Fibroblast of villous mesenchyme (primary cell): Measurements from ENCODE around the gene GAPDH. TPM values are rescaled to one million over a fixed set of nuclear protein-coding genes. Genes with fewer than 3 reads are reported as not detected.
A peak's percentile ranks its signal among the peaks of the same experiment; 100 is the strongest.
"Not testable (repeated sequence)": the region's sequence is repeated elsewhere in the genome, so short reads cannot be mapped to it uniquely, and the experiment has no call there.

Experiments
- DNase-seq: peaks from one replicate; pipeline ENCODE4 v3.0.0-alpha.2; 2010; ENCODE audit warnings: low read depth
- H3K4me3 ChIP-seq: 2 replicates; pipeline ENCODE4 v1.5.1; 2011; ENCODE audit warnings: low read depth, mild to moderate bottlenecking, low read length
- CTCF ChIP-seq: IDR thresholded peaks from 2 replicates; pipeline ENCODE4 v1.5.1; 2012; ENCODE audit warnings: low read depth, mild to moderate bottlenecking, low read length; ENCODE audit not compliant: insufficient read depth
- small RNA-seq: library from RNA; depleted of rRNA; stranded (forward); fragments of <200 nt; gene quantifications from one replicate; pipeline ENCODE3, GENCODE V24; 2012
- total RNA-seq: library from RNA; depleted of rRNA; stranded (reverse); fragments of >200 nt; gene quantifications from 2 replicates; pipeline ENCODE4 v1.2.3, GENCODE V29; 2012

The GAPDH gene
- total RNA-seq, 1 donor = 6,118 TPM

GRCh38 chr12:6574576-6575295 lies 40.4 kb downstream of the GAPDH start:
- no peak overlapping the region for H3K4me3 ChIP-seq
- TF ChIP-seq CTCF = no peak
- DNase-seq = no peak

GRCh38 chr12:6575648-6576047 lies 41.3 kb downstream of the GAPDH start:
- TF ChIP-seq CTCF = no peak
- no peak overlapping the region for H3K4me3 ChIP-seq
- no peak for DNase-seq

GRCh38 chr12:6582196-6582595 lies 47.9 kb downstream of the GAPDH start:
- H3K4me3 ChIP-seq = no peak overlapping the region
- peak; percentile 15 for TF ChIP-seq CTCF
- no peak for DNase-seq

GRCh38 chr12:6582959-6583358 lies 48.6 kb downstream of the GAPDH start:
- TF ChIP-seq CTCF = no peak
- no peak for DNase-seq
- no peak overlapping the region for H3K4me3 ChIP-seq

- no peak for DNase-seq
- no peak for TF ChIP-seq CTCF
- H3K4me3 ChIP-seq = no peak overlapping the region
Observed at GRCh38 chr12:6584293-6584692, 50.0 kb downstream of the GAPDH start.

DNA sequence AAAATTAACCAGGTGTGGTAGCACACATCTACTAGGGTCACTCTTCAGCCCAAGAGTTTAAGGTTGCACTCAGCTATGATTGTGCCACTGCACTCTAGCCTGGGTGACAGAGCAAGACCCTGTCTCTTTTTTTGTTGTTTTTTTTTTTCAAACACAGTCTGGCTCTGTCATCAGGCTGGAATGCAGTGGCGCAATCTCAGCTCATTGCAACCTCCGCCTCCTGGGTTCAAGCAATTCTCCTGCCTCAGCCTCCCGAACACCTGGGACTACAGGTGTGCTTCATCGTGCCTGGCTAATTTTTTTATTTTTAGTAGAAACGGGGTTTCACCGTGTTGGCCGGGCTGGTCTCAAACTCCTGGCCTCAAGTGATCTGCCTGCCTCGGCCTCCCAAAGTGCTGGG lies 52.3 kb downstream of the GAPDH start:
- not testable (repeated sequence) for H3K4me3 ChIP-seq

More for the DNA sequence above, 52.3 kb downstream of the GAPDH start:
- DNase-seq = not testable (repeated sequence)

Small RNA genes within 50 kb of the gene (small RNA-seq; reads per million reads assigned to genes)
- 35.0 reads per million, percentile 95 among the genes with 10 or more reads in this experiment for gene SCARNA11

Other genes starting within 250 kb of the GAPDH start
- under 0.01 TPM in 1 of 2 replicates, not detected in the other for gene PLEKHG6, start 223.8 kb upstream of the GAPDH start, total RNA-seq
- 125 and 174 TPM in 2 replicates for gene TNFRSF1A, start 192.4 kb upstream of the GAPDH start, total RNA-seq
- gene SCNN1A, start 159.0 kb upstream of the GAPDH start, total RNA-seq = under 0.01 and 0.32 TPM in 2 replicates
- 61.3 and 69.6 TPM in 2 replicates for gene LTBR, start 150.4 kb upstream of the GAPDH start, total RNA-seq
- under 0.01 and 0.32 TPM in 2 replicates for gene CD27, start 89.6 kb upstream of the GAPDH start, total RNA-seq
- 7.3 and 11.6 TPM in 2 replicates for gene TAPBPL, start 82.5 kb upstream of the GAPDH start, total RNA-seq
- 3.2 and 13.4 TPM in 2 replicates for gene VAMP1, start 63.8 kb upstream of the GAPDH start, total RNA-seq
- gene MRPL51, start 41.3 kb upstream of the GAPDH start, total RNA-seq = 86.8 and 101 TPM in 2 replicates
- 40.6 and 52.7 TPM in 2 replicates for gene NCAPD2, start 40.4 kb upstream of the GAPDH start, total RNA-seq
- 9.9 and 11.9 TPM in 2 replicates for gene IFFO1, start 21.5 kb downstream of the GAPDH start, total RNA-seq
- gene NOP2, start 33.8 kb downstream of the GAPDH start, total RNA-seq = 25.4 and 26.8 TPM in 2 replicates
- gene CHD4, start 72.9 kb downstream of the GAPDH start, total RNA-seq = 231 and 240 TPM in 2 replicates
- not detected in 2 replicates for gene LPAR5, start 101.4 kb downstream of the GAPDH start, total RNA-seq
- 0.64 TPM in 1 of 2 replicates, not detected in the other for gene ACRBP, start 112.9 kb downstream of the GAPDH start, total RNA-seq
- 23.8 and 25.5 TPM in 2 replicates for gene ING4, start 128.6 kb downstream of the GAPDH start, total RNA-seq
- 19.4 and 20.3 TPM in 2 replicates for gene ZNF384, start 154.9 kb downstream of the GAPDH start, total RNA-seq
- not detected in 2 replicates for gene PIANP, start 166.3 kb downstream of the GAPDH start, total RNA-seq
- 71.8 and 79.9 TPM in 2 replicates for gene COPS7A, start 189.5 kb downstream of the GAPDH start, total RNA-seq
- 160 and 229 TPM in 2 replicates for gene MLF2, start 218.6 kb downstream of the GAPDH start, total RNA-seq
- 150 and 167 TPM in 2 replicates for gene PTMS, start 231.8 kb downstream of the GAPDH start, total RNA-seq
- gene LAG3, start 238.0 kb downstream of the GAPDH start, total RNA-seq = 0.43 and 0.64 TPM in 2 replicates